Smooth muscle cell (in vitro differentiated cells): ENCODE data around the gene LSM4. TPM values are rescaled to one million over a fixed set of nuclear protein-coding genes. Genes with fewer than 3 reads are reported as not detected.

Experiments used
- DNase-seq: peaks from one replicate; lab custom pipeline; 2025; ENCODE audit not compliant: unreplicated experiment; lab: John Stamatoyannopoulos, UW
- H2AFZ ChIP-seq: fragments of 200-600 bp; sonication (generic); 2 replicates; pipeline ENCODE4 v1.6.0; 2016; ENCODE audit warnings: antibody characterized with exemption, low read depth, mild to moderate bottlenecking
- H3F3A ChIP-seq: fragments of 200-600 bp; sonication (generic); 2 replicates; pipeline ENCODE4 v1.6.0; 2017; ENCODE audit warnings: antibody characterized with exemption, low read depth
- H3K27ac ChIP-seq: fragments of 200-600 bp; sonication (generic); 2 replicates; pipeline ENCODE4 v1.5.1; 2016; ENCODE audit warnings: low read depth, mild to moderate bottlenecking
- H3K27me3 ChIP-seq: fragments of 200-600 bp; sonication (generic); 2 replicates; pipeline ENCODE4 v1.6.1; 2016; ENCODE audit warnings: low read depth, mild to moderate bottlenecking
- H3K36me3 ChIP-seq: fragments of 200-600 bp; sonication (generic); 2 replicates; pipeline ENCODE4 v1.5.1; 2016; ENCODE audit warnings: low read depth
- H3K4me1 ChIP-seq: fragments of 200-600 bp; sonication (generic); 2 replicates; pipeline ENCODE4 v1.5.1; 2016; ENCODE audit warnings: low read depth
- H3K4me2 ChIP-seq: fragments of 200-600 bp; sonication (generic); 2 replicates; pipeline ENCODE4 v1.6.0; 2016; ENCODE audit warnings: mild to moderate bottlenecking
- H3K4me3 ChIP-seq: fragments of 200-600 bp; sonication (generic); 2 replicates; pipeline ENCODE4 v1.5.1; 2016; ENCODE audit warnings: mild to moderate bottlenecking
- H3K79me2 ChIP-seq: fragments of 200-600 bp; sonication (generic); 2 replicates; pipeline ENCODE4 v1.6.0; 2016; ENCODE audit warnings: low read depth, mild to moderate bottlenecking
- H3K9ac ChIP-seq: fragments of 200-600 bp; sonication (generic); 2 replicates; pipeline ENCODE4 v1.6.0; 2016; ENCODE audit warnings: low read depth
- H3K9me3 ChIP-seq: fragments of 200-600 bp; sonication (generic); replicated peaks from 2 replicates; pipeline ENCODE4 v1.5.1; 2016; ENCODE audit warnings: low read depth
- H4K20me1 ChIP-seq: fragments of 200-600 bp; sonication (generic); 2 replicates; pipeline ENCODE4 v1.6.0; 2016; ENCODE audit warnings: low read depth
- WGBS: methylation state at CpG from one replicate; pipeline ENCODE4 v1.1.7; 2016; ENCODE audit warnings: low lambda C conversion rate; 5-methylcytosine and 5-hydroxymethylcytosine counted together
- polyA plus RNA-seq: library from polyadenylated mRNA; unstranded; fragments of >200 nt; fragmentation: Nextera tagmentation; extraction: Ambion mirVana; gene quantifications from 2 replicates; pipeline ENCODE4 v1.2.1, GENCODE V29; 2016
- total RNA-seq: library from RNA; depleted of rRNA; stranded (reverse); fragments of >200 nt; gene quantifications from 2 replicates; pipeline ENCODE4 v1.2.3, GENCODE V29; 2014
- TF ChIP-seq, protein P1 (sequence below): fragments of 200-600 bp; sonication (generic); IDR thresholded peaks from 2 replicates; pipeline ENCODE4 v1.5.1; 2017; ENCODE audit warnings: borderline replicate concordance, mild to moderate bottlenecking, antibody characterized with exemption; ENCODE audit not compliant: insufficient read depth, poor library complexity, severe bottlenecking

The LSM4 gene
- total and polyA plus RNA-seq, 2 experiments from 2014 or later, result 116 to 156 TPM

DNA sequence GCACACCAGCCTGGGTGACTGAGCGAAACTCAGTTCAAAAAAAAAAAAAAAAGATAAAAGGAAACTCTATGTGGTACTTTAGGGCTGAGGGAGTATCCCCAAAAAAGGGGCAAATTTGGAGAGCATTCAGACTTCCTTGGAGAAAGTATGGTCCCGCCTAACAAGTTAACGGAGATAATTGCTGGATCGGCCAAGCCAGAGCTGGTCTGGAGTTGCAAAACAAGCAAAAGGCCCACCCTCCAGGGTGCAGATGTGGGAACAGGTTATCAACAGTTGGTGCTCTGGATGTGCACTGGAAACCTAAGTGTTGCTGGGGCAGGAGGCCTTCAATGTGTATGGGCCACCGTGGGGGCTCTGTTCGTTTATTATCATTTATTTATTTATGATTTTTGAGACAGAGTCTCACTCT, 51.4 kb downstream of the LSM4 start:
- H3K4me1 ChIP-seq, result no peaks in the 10 kb centered on the region
- H3K4me3 ChIP-seq, result no peak overlapping the region
- WGBS, result 82% methylated on average over 6 of the region's 6 CpGs
- no peak overlapping the region for H3K9ac ChIP-seq
- H3K27me3 ChIP-seq, result no peaks in the 10 kb centered on the region
- H3K36me3 ChIP-seq, result no peaks in the 10 kb centered on the region
- H2AFZ ChIP-seq, result no peak overlapping the region
- no peak overlapping the region for H3K4me2 ChIP-seq
- TF ChIP-seq, protein P1, sequence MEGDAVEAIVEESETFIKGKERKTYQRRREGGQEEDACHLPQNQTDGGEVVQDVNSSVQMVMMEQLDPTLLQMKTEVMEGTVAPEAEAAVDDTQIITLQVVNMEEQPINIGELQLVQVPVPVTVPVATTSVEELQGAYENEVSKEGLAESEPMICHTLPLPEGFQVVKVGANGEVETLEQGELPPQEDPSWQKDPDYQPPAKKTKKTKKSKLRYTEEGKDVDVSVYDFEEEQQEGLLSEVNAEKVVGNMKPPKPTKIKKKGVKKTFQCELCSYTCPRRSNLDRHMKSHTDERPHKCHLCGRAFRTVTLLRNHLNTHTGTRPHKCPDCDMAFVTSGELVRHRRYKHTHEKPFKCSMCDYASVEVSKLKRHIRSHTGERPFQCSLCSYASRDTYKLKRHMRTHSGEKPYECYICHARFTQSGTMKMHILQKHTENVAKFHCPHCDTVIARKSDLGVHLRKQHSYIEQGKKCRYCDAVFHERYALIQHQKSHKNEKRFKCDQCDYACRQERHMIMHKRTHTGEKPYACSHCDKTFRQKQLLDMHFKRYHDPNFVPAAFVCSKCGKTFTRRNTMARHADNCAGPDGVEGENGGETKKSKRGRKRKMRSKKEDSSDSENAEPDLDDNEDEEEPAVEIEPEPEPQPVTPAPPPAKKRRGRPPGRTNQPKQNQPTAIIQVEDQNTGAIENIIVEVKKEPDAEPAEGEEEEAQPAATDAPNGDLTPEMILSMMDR, result no peak
- H3F3A ChIP-seq, result peaks cover 12% of the 10 kb centered on the region
- H3K9me3 ChIP-seq, result no peaks in the 10 kb centered on the region
- no peaks in the 10 kb centered on the region for H3K79me2 ChIP-seq
- H4K20me1 ChIP-seq, result peaks cover 62% of the 10 kb centered on the region
- no peak overlapping the region for H3K27ac ChIP-seq
- no peak for DNase-seq

DNA sequence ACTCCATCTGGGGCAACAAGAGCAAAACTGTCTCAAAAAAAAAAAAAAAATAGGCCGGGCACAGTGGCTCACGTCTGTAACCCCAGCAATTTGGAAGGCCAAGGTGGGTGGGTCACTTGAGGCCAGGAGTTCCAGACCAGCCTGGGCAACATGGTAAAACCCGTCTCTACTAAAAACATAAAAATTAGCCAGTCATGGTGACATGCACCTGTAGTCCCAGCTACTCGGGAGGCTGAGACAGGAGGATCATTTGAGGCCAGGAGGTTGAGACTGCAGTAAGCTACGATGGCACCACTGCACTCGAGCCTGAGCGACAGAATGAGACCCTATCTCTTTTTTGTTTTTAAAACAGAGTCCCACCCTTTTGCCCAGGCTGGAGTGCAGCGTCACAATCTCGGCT, 52.5 kb downstream of the LSM4 start:
- TF ChIP-seq, protein P1, result no peak

GRCh38 chr19:18269070-18269723, 53.7 kb downstream of the LSM4 start:
- Histone ChIP-seq H3K27me3 (no peaks in the 10 kb centered on the region), H4K20me1 (peaks cover 40% of the 10 kb centered on the region), H3F3A (peaks cover under 1% of the 10 kb centered on the region), H3K27ac (no peak overlapping the region), H3K9me3 (no peaks in the 10 kb centered on the region), H3K79me2 (no peaks in the 10 kb centered on the region), H3K4me1 (no peaks in the 10 kb centered on the region), H3K4me2 (no peak overlapping the region), H3K4me3 (no peak overlapping the region), H3K36me3 (no peaks in the 10 kb centered on the region), H2AFZ (no peak overlapping the region), H3K9ac (no peak overlapping the region)
- TF ChIP-seq, protein P1, result no peak
- DNase-seq, result no peak
- 100% methylated on average over 2 of the region's 2 CpGs for WGBS

More for the DNA sequence above, 52.5 kb downstream of the LSM4 start:
- DNase-seq, result no peak
- H3K27ac ChIP-seq, result no peak overlapping the region
- no peaks in the 10 kb centered on the region for H3K4me1 ChIP-seq
- no peak overlapping the region for H3K4me3 ChIP-seq
- no peaks in the 10 kb centered on the region for H3K79me2 ChIP-seq
- no peaks in the 10 kb centered on the region for H3K9me3 ChIP-seq
- no peaks in the 10 kb centered on the region for H3K27me3 ChIP-seq
- 93% methylated on average over 9 of the region's 9 CpGs for WGBS
- H3F3A ChIP-seq, result peaks cover 5% of the 10 kb centered on the region
- H3K9ac ChIP-seq, result no peak overlapping the region
- peaks cover 51% of the 10 kb centered on the region for H4K20me1 ChIP-seq
- H3K36me3 ChIP-seq, result no peaks in the 10 kb centered on the region
- H3K4me2 ChIP-seq, result no peak overlapping the region
- H2AFZ ChIP-seq, result no peak overlapping the region
